Measurements from ENCODE around the gene TLNRD1.

The TLNRD1 gene

DNA sequence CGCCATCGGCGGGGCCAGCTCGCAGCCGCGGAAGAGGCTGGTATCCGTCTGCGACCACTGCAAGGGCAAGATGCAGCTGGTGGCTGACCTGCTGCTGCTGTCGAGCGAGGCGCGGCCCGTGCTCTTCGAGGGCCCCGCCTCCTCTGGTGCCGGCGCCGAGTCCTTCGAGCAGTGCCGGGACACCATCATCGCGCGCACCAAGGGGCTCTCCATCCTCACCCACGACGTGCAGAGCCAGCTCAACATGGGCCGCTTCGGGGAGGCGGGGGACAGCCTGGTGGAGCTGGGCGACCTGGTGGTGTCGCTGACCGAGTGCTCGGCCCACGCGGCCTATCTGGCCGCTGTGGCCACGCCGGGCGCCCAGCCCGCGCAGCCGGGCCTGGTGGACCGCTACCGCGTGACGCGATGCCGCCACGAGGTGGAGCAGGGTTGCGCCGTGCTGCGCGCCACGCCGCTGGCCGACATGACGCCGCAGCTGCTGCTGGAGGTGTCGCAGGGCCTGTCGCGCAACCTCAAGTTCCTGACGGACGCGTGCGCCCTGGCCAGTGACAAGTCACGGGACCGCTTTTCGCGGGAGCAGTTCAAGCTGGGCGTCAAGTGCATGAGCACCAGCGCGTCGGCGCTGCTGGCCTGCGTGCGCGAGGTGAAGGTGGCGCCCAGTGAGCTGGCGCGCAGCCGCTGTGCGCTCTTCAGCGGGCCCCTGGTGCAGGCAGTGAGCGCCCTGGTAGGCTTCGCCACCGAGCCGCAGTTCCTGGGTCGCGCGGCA lies 1.8 kb downstream of the TLNRD1 start:
- ChIA-PET POLR2A (ENCODE audit: low non-redundant PET) (no interaction called here), CTCF (interaction anchor here (0.5 kb wide), 1 partner anchor 223 kb away, joined by 3 read pairs; the partner anchor contains the start of gene CEMIP)
- TF ChIP-seq CTCF (conservative IDR thresholded peaks at IDR 0.05; ENCODE audit: low read depth): no peak
- H3K27ac ChIP-seq: peak overlapping the region; percentile 96
- no peak for DNase-seq (ENCODE audit: low spot score)

- no peak overlapping the region for H3K27ac ChIP-seq
- ChIA-PET CTCF (no interaction called here), POLR2A (ENCODE audit: low non-redundant PET) (no interaction called here)
- TF ChIP-seq CTCF (conservative IDR thresholded peaks at IDR 0.05; ENCODE audit: low read depth): no peak
- DNase-seq (ENCODE audit: low spot score): no peak
These were observed 2.3 kb downstream of the TLNRD1 start for GRCh38 chr15:81003097-81003350.

- TF ChIP-seq CTCF (conservative IDR thresholded peaks at IDR 0.05; ENCODE audit: low read depth): no peak
- ChIA-PET CTCF (no interaction called here), POLR2A (ENCODE audit: low non-redundant PET) (no interaction called here)
- no peak overlapping the region for H3K27ac ChIP-seq
- DNase-seq (ENCODE audit: low spot score): no peak
These were observed 5.4 kb downstream of the TLNRD1 start for GRCh38 chr15:81006124-81006523.

GRCh38 chr15:81007428-81008064 lies 6.8 kb downstream of the TLNRD1 start:
- no peak overlapping the region for H3K27ac ChIP-seq
- ChIA-PET POLR2A (ENCODE audit: low non-redundant PET) (no interaction called here), CTCF (interaction anchor here (0.6 kb wide), 2 partner anchors 259 to 1602 kb away, joined by 3 read pairs; no protein-coding TSS in a partner anchor)
- DNase-seq (ENCODE audit: low spot score): no peak
- no peak for TF ChIP-seq CTCF (conservative IDR thresholded peaks at IDR 0.05; ENCODE audit: low read depth)

GRCh38 chr15:81008312-81008711 lies 7.6 kb downstream of the TLNRD1 start:
- ChIA-PET POLR2A (ENCODE audit: low non-redundant PET) (no interaction called here), CTCF (interaction anchor here (1.0 kb wide), 1 partner anchor 258 kb away, joined by 3 read pairs; no protein-coding TSS in a partner anchor)
- no peak for TF ChIP-seq CTCF (conservative IDR thresholded peaks at IDR 0.05; ENCODE audit: low read depth)
- DNase-seq (ENCODE audit: low spot score): no peak
- H3K27ac ChIP-seq: no peak overlapping the region

- H3K27ac ChIP-seq: no peak overlapping the region
- DNase-seq (ENCODE audit: low spot score): no peak
- POLR2A ChIA-PET (ENCODE audit: low non-redundant PET): no interaction called here
- CTCF ChIA-PET: interaction anchor here (0.6 to 0.7 kb wide), 2 partner anchors 16 to 490 kb away, joined by 3 to 4 read pairs; no protein-coding TSS in a partner anchor
- TF ChIP-seq CTCF (conservative IDR thresholded peaks at IDR 0.05; ENCODE audit: low read depth): no peak
These were observed 9.4 kb downstream of the TLNRD1 start for GRCh38 chr15:81010086-81010485.

All from RWPE1 (cell line).